DND-41 (cell line): ENCODE measurements around the gene CALML4.
"Not testable (repeated sequence)": the region's sequence is repeated elsewhere in the genome, so short reads cannot be mapped to it uniquely, and the experiment has no call there.

Experiments used
- ATAC-seq: fragments of 200-7000 bp; cut with Tn5 transposase; 3 replicates; pipeline ENCODE4 v1.9.1; 2021; ENCODE audit warnings: low read depth; ENCODE audit not compliant: insufficient read depth
- DNase-seq: peaks from one replicate; pipeline ENCODE4 v3.0.0-alpha.2; 2020
- H2AFZ ChIP-seq: 2 replicates; pipeline ENCODE4 v1.6.0; 2012; ENCODE audit warnings: low read depth, low read length
- H3K27ac ChIP-seq: 2 replicates; pipeline ENCODE4 v1.5.1; 2012; ENCODE audit warnings: low read length, inconsistent platforms
- H3K27me3 ChIP-seq: fragments of 200-600 bp; sonication (generic); 2 replicates; pipeline ENCODE4 v1.6.0; 2012; ENCODE audit warnings: low read length, mild to moderate bottlenecking, inconsistent platforms; ENCODE audit not compliant: insufficient read depth, poor library complexity
- H3K36me3 ChIP-seq: 2 replicates; pipeline ENCODE4 v1.5.1; 2012; ENCODE audit warnings: low read length, inconsistent platforms; ENCODE audit not compliant: insufficient read depth
- H3K4me1 ChIP-seq: 2 replicates; pipeline ENCODE4 v1.5.1; 2012; ENCODE audit warnings: mild to moderate bottlenecking, low read length; ENCODE audit not compliant: insufficient read depth
- H3K4me2 ChIP-seq: 2 replicates; pipeline ENCODE4 v1.6.0; 2012; ENCODE audit warnings: mild to moderate bottlenecking, moderate library complexity, low read length, inconsistent platforms; ENCODE audit not compliant: insufficient read depth
- H3K4me3 ChIP-seq, 2 experiments: fragments of 200-600 bp in 1 of 2; shearing (Covaris generic) in 1 of 2; 2 replicates each; pipeline ENCODE4 v1.5.1; 2012 to 2016; ENCODE audit warnings: inconsistent platforms in 2 of 2, low read length in 2 of 2, mild to moderate bottlenecking in 2 of 2, low read depth in 1 of 2, moderate library complexity in 1 of 2
- H3K79me2 ChIP-seq: 2 replicates; pipeline ENCODE4 v1.6.0; 2012; ENCODE audit warnings: low read length, inconsistent platforms; ENCODE audit not compliant: insufficient read depth
- H3K9ac ChIP-seq: 2 replicates; pipeline ENCODE4 v1.6.0; 2012; ENCODE audit warnings: low read depth, mild to moderate bottlenecking, inconsistent platforms, low read length, moderate library complexity
- H3K9me3 ChIP-seq: 2 replicates; pipeline ENCODE4 v1.5.1; 2012; ENCODE audit warnings: low read length, moderate library complexity, mild to moderate bottlenecking, inconsistent platforms; ENCODE audit not compliant: insufficient read depth, severe bottlenecking
- H4K20me1 ChIP-seq: 2 replicates; pipeline ENCODE4 v1.6.0; 2012; ENCODE audit warnings: low read length; ENCODE audit not compliant: insufficient read depth
- EZH2 ChIP-seq: IDR thresholded peaks from 3 replicates; pipeline ENCODE4 v1.6.1; 2012; ENCODE audit warnings: borderline replicate concordance, low read depth, mild to moderate bottlenecking, moderate library complexity, low read length, inconsistent platforms; ENCODE audit not compliant: severe bottlenecking
- TF ChIP-seq, protein P1 (sequence below): IDR thresholded peaks from 2 replicates; pipeline ENCODE4 v1.5.1; 2012; ENCODE audit warnings: borderline replicate concordance, low read length, moderate library complexity, mild to moderate bottlenecking; ENCODE audit not compliant: poor library complexity, severe bottlenecking; ENCODE audit errors: extremely low read depth

The CALML4 gene

DNA sequence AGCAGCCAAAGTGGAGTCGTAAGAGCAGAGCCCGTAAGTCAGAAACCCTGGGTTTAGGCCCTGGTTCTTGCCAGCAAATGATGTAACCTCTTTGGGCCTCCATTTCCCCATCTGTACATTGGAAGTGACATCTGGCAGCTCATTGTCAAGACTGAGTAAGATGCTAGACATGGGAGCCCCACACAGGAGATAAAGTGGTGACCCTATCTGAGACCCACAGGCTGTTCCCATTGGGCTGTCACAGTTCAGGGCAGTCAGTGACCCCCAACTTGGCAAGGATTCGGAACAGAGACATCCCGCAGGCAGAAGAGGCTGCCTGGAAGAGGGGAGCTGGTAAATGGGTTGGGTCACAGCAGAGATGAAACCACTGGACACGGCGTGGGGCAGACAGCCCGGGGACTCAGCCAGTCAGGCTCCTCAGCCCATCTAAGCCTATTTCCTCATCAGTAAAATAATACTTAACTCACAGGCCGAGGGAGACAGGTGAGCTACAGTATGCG lies 22.6 kb upstream of the CALML4 start:
- Histone ChIP-seq H3K4me3 (peak overlapping the region in 1 of 2 experiments; percentile 67; a peak in 3 of 4 replicates), H3K27ac (peak overlapping the region; percentile 92), H3K79me2 (peaks cover 64% of the 10 kb centered on the region), H2AFZ (no peak overlapping the region), H3K9ac (peak overlapping the region; percentile 93), H4K20me1 (peaks cover 11% of the 10 kb centered on the region; the same call in 1 of the 2 replicates), H3K4me1 (peaks cover 53% of the 10 kb centered on the region), H3K27me3 (no peaks in the 10 kb centered on the region), H3K9me3 (no peaks in the 10 kb centered on the region), H3K36me3 (peaks cover 9% of the 10 kb centered on the region), H3K4me2 (peak overlapping the region; percentile 80)
- TF ChIP-seq EZH2 = no peak
- TF ChIP-seq, protein P1, sequence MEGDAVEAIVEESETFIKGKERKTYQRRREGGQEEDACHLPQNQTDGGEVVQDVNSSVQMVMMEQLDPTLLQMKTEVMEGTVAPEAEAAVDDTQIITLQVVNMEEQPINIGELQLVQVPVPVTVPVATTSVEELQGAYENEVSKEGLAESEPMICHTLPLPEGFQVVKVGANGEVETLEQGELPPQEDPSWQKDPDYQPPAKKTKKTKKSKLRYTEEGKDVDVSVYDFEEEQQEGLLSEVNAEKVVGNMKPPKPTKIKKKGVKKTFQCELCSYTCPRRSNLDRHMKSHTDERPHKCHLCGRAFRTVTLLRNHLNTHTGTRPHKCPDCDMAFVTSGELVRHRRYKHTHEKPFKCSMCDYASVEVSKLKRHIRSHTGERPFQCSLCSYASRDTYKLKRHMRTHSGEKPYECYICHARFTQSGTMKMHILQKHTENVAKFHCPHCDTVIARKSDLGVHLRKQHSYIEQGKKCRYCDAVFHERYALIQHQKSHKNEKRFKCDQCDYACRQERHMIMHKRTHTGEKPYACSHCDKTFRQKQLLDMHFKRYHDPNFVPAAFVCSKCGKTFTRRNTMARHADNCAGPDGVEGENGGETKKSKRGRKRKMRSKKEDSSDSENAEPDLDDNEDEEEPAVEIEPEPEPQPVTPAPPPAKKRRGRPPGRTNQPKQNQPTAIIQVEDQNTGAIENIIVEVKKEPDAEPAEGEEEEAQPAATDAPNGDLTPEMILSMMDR = no peak
- DNase-seq (no peak), ATAC-seq (no peak)

DNA sequence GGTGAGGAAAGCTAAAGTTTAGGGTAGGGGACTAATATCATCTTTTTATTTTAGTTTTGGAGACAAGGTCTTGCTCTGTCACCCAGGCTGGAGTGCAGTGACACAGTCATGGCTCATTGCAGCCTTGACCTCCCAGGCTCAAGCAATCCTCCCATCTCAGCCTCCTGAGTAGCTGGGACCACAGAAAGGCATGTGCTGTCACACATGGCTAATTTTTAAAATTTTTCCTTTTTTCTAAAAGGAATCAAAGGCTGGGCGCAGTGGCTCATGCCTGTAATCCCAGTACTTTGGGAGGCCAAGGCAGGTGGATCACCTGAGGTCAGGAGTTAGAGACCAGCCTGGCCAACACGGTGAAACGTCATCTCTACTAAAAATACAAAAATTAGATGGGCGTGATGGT lies 20.3 kb upstream of the CALML4 start:
- not testable (repeated sequence) for DNase-seq, H3K27me3 ChIP-seq, ATAC-seq, H3K9me3 ChIP-seq, H3K4me2 ChIP-seq, H2AFZ ChIP-seq, H3K4me3 ChIP-seq, H3K27ac ChIP-seq, H3K36me3 ChIP-seq, H3K9ac ChIP-seq
- Histone ChIP-seq H3K79me2 (peaks cover 70% of the 10 kb centered on the region), H4K20me1 (peaks cover 14% of the 10 kb centered on the region; the same call in 1 of the 2 replicates), H3K4me1 (peaks cover 47% of the 10 kb centered on the region)

GRCh38 chr15:68224546-68225250 lies 19.6 kb upstream of the CALML4 start:
- Histone ChIP-seq H3K9me3 (no peaks in the 10 kb centered on the region), H3K27me3 (no peaks in the 10 kb centered on the region), H4K20me1 (peaks cover 21% of the 10 kb centered on the region), H2AFZ (no peak overlapping the region), H3K4me3 (no peak overlapping the region), H3K4me2 (peak overlapping the region; percentile 13), H3K9ac (no peak overlapping the region), H3K36me3 (peaks cover 12% of the 10 kb centered on the region), H3K4me1 (peaks cover 40% of the 10 kb centered on the region), H3K79me2 (peaks cover 77% of the 10 kb centered on the region), H3K27ac (peak overlapping the region; percentile 20; the same call in 1 of the 2 replicates)
- ATAC-seq (peak; percentile 59), DNase-seq (peak; percentile 65)
- TF ChIP-seq, protein P1 = no peak
- no peak for TF ChIP-seq EZH2

DNA sequence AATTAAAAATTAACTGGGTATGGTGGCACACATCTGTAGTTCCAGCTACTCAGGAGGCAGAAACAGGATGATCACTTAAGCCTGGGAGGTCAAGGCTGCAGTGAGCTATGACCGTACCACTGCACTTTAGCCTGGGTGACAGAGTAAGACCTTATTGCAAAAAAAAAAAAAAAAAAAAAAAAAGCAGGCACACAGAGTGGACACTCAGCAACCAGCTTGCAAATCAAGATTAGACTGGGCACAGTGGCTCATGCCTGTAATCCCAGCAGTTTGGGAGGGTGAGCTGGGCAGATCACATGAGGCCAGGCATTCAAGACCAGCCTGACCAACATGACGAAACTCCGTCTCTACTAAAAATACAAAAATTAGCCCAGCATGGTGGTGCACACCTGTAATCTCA lies 19.0 kb upstream of the CALML4 start:
- Histone ChIP-seq H3K4me3 (no peak overlapping the region), H3K79me2 (peaks cover 82% of the 10 kb centered on the region), H3K9ac (no peak overlapping the region), H3K36me3 (peaks cover 18% of the 10 kb centered on the region), H2AFZ (no peak overlapping the region), H4K20me1 (peaks cover 26% of the 10 kb centered on the region), H3K4me2 (no peak overlapping the region), H3K4me1 (peaks cover 39% of the 10 kb centered on the region), H3K27me3 (no peaks in the 10 kb centered on the region), H3K27ac (no peak overlapping the region), H3K9me3 (no peaks in the 10 kb centered on the region)
- ATAC-seq (no peak), DNase-seq (no peak)
- no peak for TF ChIP-seq EZH2
- TF ChIP-seq, protein P1 = no peak
